ENCODE data around the gene SLBP. TPM values are rescaled to one million over a fixed set of nuclear protein-coding genes. Genes with fewer than 3 reads are reported as not detected.

SLBP gene
- total RNA-seq, 2 experiments from 2014 or later = 45.8 to 47.6 TPM

DNA sequence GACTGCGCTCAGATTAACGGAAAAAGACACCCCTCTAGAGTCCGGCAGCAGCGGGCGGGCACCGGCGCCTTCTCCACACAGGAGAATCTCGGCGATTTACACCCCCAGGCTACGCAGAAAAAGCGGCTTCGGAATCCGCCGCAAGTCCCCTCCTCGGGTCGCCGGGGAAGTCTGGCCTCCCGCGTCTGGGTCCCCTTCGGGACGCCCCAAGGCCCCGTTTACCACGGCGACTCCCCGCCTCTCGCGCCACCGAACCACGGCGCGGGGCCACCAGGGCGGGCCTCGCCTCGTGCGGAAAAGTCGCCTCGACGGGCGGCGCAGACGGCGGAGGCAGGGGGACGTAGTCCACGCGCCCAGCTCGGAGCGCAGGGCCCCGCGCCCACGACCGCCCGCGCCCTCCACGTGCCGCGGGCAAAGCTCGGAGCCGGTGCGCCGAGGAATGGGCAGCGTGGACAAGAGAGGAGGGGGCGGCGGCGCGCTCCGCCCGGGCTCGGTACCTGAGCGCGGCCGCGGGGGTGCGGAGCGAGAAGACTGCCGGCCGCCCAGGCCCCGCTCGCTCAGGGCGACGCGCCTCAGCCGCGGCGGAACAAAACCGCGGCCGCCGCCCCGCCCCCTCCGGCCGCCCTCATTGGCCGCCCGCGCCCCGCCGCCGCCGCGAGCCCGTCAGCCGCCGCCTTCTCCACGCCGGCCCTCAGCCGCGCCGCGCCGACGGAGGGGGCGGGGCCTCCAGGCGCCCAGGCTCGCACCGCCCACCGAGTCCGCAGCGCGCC lies 28.2 kb downstream of the SLBP start, which contains the start of gene FAM53A:
FAM53A (minus strand) TSS at position 578 of the 770 bp plus-strand sequence. CDS start 15,572 bp downstream, outside the sequence.
- Mint-ChIP-seq H3K4me1 (ENCODE audit: low read depth) (peaks cover 13% of the 10 kb centered on the region), H3K4me3 (peak within 1 kb of the TSS; percentile 93), H3K27me3 (no peaks in the 10 kb centered on the region), H3K27ac (peak within 1 kb of the TSS; percentile 85), H3K9me3 (no peaks in the 10 kb centered on the region), H3K36me3 (ENCODE audit: low read depth) (no peaks in the 10 kb centered on the region)
- Histone ChIP-seq H3K27me3 (ENCODE audit: control insufficient read depth in 1 of 2, insufficient read depth in 2 of 2, low read length in 2 of 2) (no peaks in the 10 kb centered on the region), H3K27ac (ENCODE audit: low read depth in 1 of 2, low read length in 2 of 2) (no peak within 1 kb of the TSS), H3K4me3 (ENCODE audit: low read length) (peak within 1 kb of the TSS; percentile 58), H3K4me1 (ENCODE audit: insufficient read depth, low read length) (peaks cover 19% of the 10 kb centered on the region), H3K9me3 (ENCODE audit: control insufficient read depth in 1 of 2, insufficient read depth in 1 of 2, low read length in 2 of 2) (no peaks in the 10 kb centered on the region), H3K36me3 (ENCODE audit: insufficient read depth, low read length) (no peaks in the 10 kb centered on the region)
- peak in 11 of 14 experiments; percentile 7 to 96 (median 41) for DNase-seq
- intact Hi-C loops (cut with DNase I, micrococcal nuclease) = loop anchor here (1.0 to 10.0 kb wide), 6 partner anchors 28 to 851 kb away; partner anchors contain the start of genes FAM193A (in 1 of the 2), GAK (in 1 of the 2), LETM1 (in 1 of the 2) and SLBP (in 1 of the 2)
- CTCF ChIA-PET = interaction anchor here (1.1 to 1.4 kb wide), 2 partner anchors 9 to 42 kb away, joined by 3 to 6 read pairs; no protein-coding TSS in a partner anchor
- ATAC-seq (ENCODE audit: poor library complexity) = peak; percentile 91
- POLR2A ChIA-PET = interaction anchor here (1.1 to 1.9 kb wide), 5 partner anchors 9 to 325 kb away, joined by 3 to 10 read pairs (median 7); partner anchors contain the start of genes NELFA and SLBP
- TF ChIP-seq, protein P1, sequence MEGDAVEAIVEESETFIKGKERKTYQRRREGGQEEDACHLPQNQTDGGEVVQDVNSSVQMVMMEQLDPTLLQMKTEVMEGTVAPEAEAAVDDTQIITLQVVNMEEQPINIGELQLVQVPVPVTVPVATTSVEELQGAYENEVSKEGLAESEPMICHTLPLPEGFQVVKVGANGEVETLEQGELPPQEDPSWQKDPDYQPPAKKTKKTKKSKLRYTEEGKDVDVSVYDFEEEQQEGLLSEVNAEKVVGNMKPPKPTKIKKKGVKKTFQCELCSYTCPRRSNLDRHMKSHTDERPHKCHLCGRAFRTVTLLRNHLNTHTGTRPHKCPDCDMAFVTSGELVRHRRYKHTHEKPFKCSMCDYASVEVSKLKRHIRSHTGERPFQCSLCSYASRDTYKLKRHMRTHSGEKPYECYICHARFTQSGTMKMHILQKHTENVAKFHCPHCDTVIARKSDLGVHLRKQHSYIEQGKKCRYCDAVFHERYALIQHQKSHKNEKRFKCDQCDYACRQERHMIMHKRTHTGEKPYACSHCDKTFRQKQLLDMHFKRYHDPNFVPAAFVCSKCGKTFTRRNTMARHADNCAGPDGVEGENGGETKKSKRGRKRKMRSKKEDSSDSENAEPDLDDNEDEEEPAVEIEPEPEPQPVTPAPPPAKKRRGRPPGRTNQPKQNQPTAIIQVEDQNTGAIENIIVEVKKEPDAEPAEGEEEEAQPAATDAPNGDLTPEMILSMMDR (IDR thresholded peaks at IDR 0.05) = no peak

DNA sequence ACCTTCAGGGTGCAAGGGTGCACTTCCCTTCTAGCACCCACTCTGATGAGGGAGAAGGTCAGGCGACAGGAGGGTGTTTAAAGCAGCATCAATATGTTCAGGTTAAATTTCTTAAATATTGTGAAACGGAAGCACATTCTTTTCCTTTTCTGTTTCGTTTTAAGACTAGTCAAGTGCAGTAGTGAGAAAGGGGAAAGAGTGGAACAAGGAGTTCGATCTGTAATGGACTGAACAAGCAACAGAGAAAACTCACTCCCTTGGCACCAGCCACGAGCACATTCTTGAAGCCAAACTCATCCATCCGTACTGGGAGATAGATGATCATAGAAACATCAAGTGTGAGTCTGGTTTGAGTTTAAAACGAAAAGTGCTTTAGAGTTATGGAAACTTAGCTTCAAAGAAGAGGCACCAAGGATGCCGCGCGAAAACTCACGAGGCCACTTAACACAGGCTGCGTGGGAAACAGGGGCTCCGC lies 28.8 kb downstream of the SLBP start:
- H3K9me3 ChIP-seq (ENCODE audit: control insufficient read depth in 1 of 2, insufficient read depth in 1 of 2, low read length in 2 of 2) = no peaks in the 10 kb centered on the region
- no peaks in the 10 kb centered on the region for H3K27me3 Mint-ChIP-seq
- no peaks in the 10 kb centered on the region for H3K27me3 ChIP-seq (ENCODE audit: control insufficient read depth in 1 of 2, insufficient read depth in 2 of 2, low read length in 2 of 2)
- TF ChIP-seq, protein P1 (IDR thresholded peaks at IDR 0.05) = no peak
- ChIA-PET CTCF (interaction anchor here (1.1 to 1.4 kb wide), 3 partner anchors 10 to 44 kb away, joined by 3 to 6 read pairs (median 3); no protein-coding TSS in a partner anchor), POLR2A (interaction anchor here (1.1 to 1.9 kb wide), 5 partner anchors 10 to 326 kb away, joined by 3 to 10 read pairs (median 7); partner anchors contain the start of genes NELFA and SLBP)
- H3K27ac ChIP-seq (ENCODE audit: low read depth in 1 of 2, low read length in 2 of 2) = no peak overlapping the region
- peak; percentile 5 for ATAC-seq (ENCODE audit: poor library complexity)
- DNase-seq = peak in 4 of 14 experiments; percentile 9 to 59 (median 16)
- no peaks in the 10 kb centered on the region for H3K36me3 ChIP-seq (ENCODE audit: insufficient read depth, low read length)
- intact Hi-C loops (cut with DNase I, micrococcal nuclease) = loop anchor here (5.0 to 10.0 kb wide), 4 partner anchors 39 to 852 kb away; partner anchors contain the start of genes FAM193A (in 1 of the 2), GAK (in 1 of the 2), LETM1 (in 1 of the 2) and TACC3 (in 1 of the 2)
- peak overlapping the region; percentile 85 for H3K27ac Mint-ChIP-seq
- H3K4me1 ChIP-seq (ENCODE audit: insufficient read depth, low read length) = peaks cover 19% of the 10 kb centered on the region
- no peaks in the 10 kb centered on the region for H3K9me3 Mint-ChIP-seq
- H3K4me3 ChIP-seq (ENCODE audit: low read length) = peak overlapping the region; percentile 58
- peaks cover 13% of the 10 kb centered on the region for H3K4me1 Mint-ChIP-seq (ENCODE audit: low read depth)
- no peaks in the 10 kb centered on the region for H3K36me3 Mint-ChIP-seq (ENCODE audit: low read depth)
- peak overlapping the region; percentile 93 for H3K4me3 Mint-ChIP-seq

DNA sequence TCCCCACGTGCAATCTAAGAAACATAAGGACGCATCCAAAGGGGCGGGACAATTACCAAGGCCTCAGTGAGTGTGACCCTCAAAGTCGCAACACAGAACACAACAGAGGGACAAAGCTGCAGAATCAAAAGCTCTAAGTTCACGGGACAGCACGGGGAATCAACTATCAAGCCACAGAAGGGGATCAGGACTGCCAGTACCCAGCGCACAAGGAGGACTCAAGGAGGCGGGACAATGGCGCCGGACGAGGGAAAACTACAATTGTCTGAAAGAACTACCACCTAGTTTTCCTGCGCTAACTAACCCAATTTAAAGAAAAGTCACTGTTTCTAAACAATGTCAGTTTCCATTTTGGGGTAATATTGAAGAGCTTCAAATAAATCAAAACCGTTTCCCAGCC lies 29.3 kb downstream of the SLBP start:
- ChIA-PET POLR2A (interaction anchor here (1.7 to 1.9 kb wide), 4 partner anchors 10 to 326 kb away, joined by 5 to 10 read pairs (median 8); partner anchors contain the start of genes NELFA and SLBP), CTCF (interaction anchor here (1.1 to 1.4 kb wide), 3 partner anchors 10 to 45 kb away, joined by 3 to 6 read pairs (median 3); no protein-coding TSS in a partner anchor)
- Mint-ChIP-seq H3K27ac (peak overlapping the region; percentile 85), H3K36me3 (ENCODE audit: low read depth) (no peaks in the 10 kb centered on the region), H3K4me3 (peak overlapping the region; percentile 93), H3K27me3 (no peaks in the 10 kb centered on the region), H3K9me3 (no peaks in the 10 kb centered on the region), H3K4me1 (ENCODE audit: low read depth) (peaks cover 13% of the 10 kb centered on the region)
- intact Hi-C loops (cut with DNase I, micrococcal nuclease) = loop anchor here (5.0 to 10.0 kb wide), 4 partner anchors 39 to 852 kb away; partner anchors contain the start of genes FAM193A (in 1 of the 2), GAK (in 1 of the 2), LETM1 (in 1 of the 2) and TACC3 (in 1 of the 2)
- Histone ChIP-seq H3K4me3 (ENCODE audit: low read length) (peak overlapping the region; percentile 58), H3K27me3 (ENCODE audit: control insufficient read depth in 1 of 2, insufficient read depth in 2 of 2, low read length in 2 of 2) (no peaks in the 10 kb centered on the region), H3K27ac (ENCODE audit: low read depth in 1 of 2, low read length in 2 of 2) (no peak overlapping the region), H3K36me3 (ENCODE audit: insufficient read depth, low read length) (no peaks in the 10 kb centered on the region), H3K4me1 (ENCODE audit: insufficient read depth, low read length) (peaks cover 19% of the 10 kb centered on the region), H3K9me3 (ENCODE audit: control insufficient read depth in 1 of 2, insufficient read depth in 1 of 2, low read length in 2 of 2) (no peaks in the 10 kb centered on the region)
- TF ChIP-seq, protein P1 (IDR thresholded peaks at IDR 0.05) = no peak
- DNase-seq (no peak), ATAC-seq (ENCODE audit: poor library complexity) (no peak)
